ENCODE data around the gene NRN1L.
A peak's percentile ranks its signal among the peaks of the same experiment; 100 is the strongest.

The NRN1L gene

DNA sequence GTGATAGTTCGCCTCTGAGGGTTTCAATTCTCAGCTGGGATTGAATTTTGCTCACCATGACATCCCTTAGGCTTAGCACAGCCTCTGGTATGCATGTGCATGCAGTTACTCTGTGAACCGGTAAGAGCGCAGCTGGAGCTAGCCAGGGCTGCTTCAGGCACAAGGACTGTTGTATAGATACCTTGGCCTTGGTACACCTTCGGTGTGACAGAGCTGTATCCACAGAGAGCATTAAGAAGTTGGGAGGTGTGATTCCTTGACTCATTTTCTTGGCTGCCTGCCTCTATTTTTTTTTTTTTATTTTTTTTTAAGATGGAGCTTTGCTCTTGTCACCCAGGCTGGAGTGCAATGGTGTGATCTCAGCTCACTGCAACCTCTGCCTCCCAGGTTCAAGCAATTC, 40.2 kb upstream of the NRN1L start:
- ChIA-PET CTCF (interaction anchor here (0.7 kb wide), 1 partner anchor 29 kb away, joined by 3 read pairs; no protein-coding TSS in a partner anchor), POLR2A (interaction anchor here (1.0 to 2.8 kb wide), 10 partner anchors 9 to 241 kb away, joined by 3 to 21 read pairs (median 4); partner anchors contain the start of genes ACD, EDC4, NFATC3 and RANBP10)
- no peak for DNase-seq (ENCODE audit: extremely low spot score)
- TF ChIP-seq ZNF384 (IDR thresholded peaks at IDR 0.05) (no peak), SUZ12 (IDR thresholded peaks at IDR 0.05) (no peak), TARDBP (IDR thresholded peaks at IDR 0.05) (no peak), FOXA1 (IDR thresholded peaks at IDR 0.05) (no peak), FOXK2 (IDR thresholded peaks at IDR 0.05) (no peak), FOXM1 (IDR thresholded peaks at IDR 0.05; ENCODE audit: borderline replicate concordance) (no peak), L3MBTL2 (conservative IDR thresholded peaks at IDR 0.05) (no peak), ELF4 (IDR thresholded peaks at IDR 0.05) (no peak), NFRKB (IDR thresholded peaks at IDR 0.05) (no peak)

DNA sequence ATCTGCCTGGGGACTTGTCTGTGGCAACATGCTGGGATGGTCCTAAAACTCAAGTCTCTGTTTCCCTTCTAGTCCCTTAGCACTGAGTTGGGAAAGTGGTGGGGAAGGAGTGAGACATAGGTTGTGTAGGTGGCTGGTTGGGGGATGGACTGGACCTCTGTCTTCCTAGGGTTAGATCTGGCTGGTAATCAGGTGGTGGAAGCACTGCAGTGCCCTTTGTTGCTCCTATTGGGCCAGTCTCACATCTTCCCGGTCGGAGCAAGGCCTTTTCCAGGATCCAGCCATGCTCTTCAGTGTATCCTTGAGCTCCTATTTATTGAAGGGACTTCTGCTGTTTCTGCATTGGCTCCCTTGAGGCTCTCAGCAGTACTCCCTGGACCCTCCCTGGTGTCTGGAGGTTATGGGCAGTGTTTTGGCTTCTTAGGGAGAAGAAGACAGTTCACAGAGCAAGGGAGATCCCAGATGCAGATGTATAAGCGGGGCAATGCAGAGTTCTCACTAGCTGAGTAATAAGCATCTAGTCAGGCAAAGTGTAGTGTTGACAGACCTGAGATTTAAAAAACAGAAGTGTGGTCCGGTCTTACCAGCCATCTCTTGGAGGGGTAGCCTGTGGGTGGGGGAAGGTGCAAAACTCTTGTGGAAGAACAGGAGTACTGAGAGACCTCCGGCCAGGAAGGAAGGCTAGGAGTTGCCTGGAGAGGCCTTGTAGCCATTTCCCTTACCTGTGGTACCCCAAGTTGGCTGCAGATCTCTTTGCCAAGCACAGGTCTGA, 39.2 kb upstream of the NRN1L start:
- no peak for DNase-seq (ENCODE audit: extremely low spot score)
- ChIA-PET CTCF (interaction anchor here (0.7 kb wide), 1 partner anchor 30 kb away, joined by 3 read pairs; no protein-coding TSS in a partner anchor), POLR2A (interaction anchor here (0.9 to 2.8 kb wide), 12 partner anchors 10 to 185 kb away, joined by 3 to 21 read pairs (median 4); partner anchors contain the start of genes ACD, EDC4, RANBP10 and TSNAXIP1)
- TF ChIP-seq FOXK2 (IDR thresholded peaks at IDR 0.05) (no peak), SP1 (IDR thresholded peaks at IDR 0.05) (no peak), FOXM1 (IDR thresholded peaks at IDR 0.05; ENCODE audit: borderline replicate concordance) (no peak), L3MBTL2 (conservative IDR thresholded peaks at IDR 0.05) (no peak), BHLHE40 (IDR thresholded peaks at IDR 0.05; ENCODE audit: borderline replicate concordance) (no peak), HDGF (IDR thresholded peaks at IDR 0.05; ENCODE audit: borderline replicate concordance) (no peak), ZNF384 (IDR thresholded peaks at IDR 0.05) (no peak), NFRKB (IDR thresholded peaks at IDR 0.05) (no peak)
- TF ChIP-seq, protein P1, sequence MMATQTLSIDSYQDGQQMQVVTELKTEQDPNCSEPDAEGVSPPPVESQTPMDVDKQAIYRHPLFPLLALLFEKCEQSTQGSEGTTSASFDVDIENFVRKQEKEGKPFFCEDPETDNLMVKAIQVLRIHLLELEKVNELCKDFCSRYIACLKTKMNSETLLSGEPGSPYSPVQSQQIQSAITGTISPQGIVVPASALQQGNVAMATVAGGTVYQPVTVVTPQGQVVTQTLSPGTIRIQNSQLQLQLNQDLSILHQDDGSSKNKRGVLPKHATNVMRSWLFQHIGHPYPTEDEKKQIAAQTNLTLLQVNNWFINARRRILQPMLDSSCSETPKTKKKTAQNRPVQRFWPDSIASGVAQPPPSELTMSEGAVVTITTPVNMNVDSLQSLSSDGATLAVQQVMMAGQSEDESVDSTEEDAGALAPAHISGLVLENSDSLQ (IDR thresholded peaks at IDR 0.05): no peak

GRCh38 chr16:67846063-67846319, 38.7 kb upstream of the NRN1L start:
- no peak for DNase-seq (ENCODE audit: extremely low spot score)
- ChIA-PET CTCF (no interaction called here), POLR2A (interaction anchor here (0.6 to 1.9 kb wide), 11 partner anchors 9 to 172 kb away, joined by 3 to 17 read pairs (median 3); no protein-coding TSS in a partner anchor)
- no peak for TF ChIP-seq TARDBP (IDR thresholded peaks at IDR 0.05)
- no peak for TF ChIP-seq L3MBTL2 (conservative IDR thresholded peaks at IDR 0.05)
- no peak for TF ChIP-seq LEF1 (IDR thresholded peaks at IDR 0.05; ENCODE audit: borderline replicate concordance)
- TF ChIP-seq BHLHE40 (IDR thresholded peaks at IDR 0.05; ENCODE audit: borderline replicate concordance): no peak
- TF ChIP-seq SP1 (IDR thresholded peaks at IDR 0.05): no peak
- TF ChIP-seq, protein P1 (IDR thresholded peaks at IDR 0.05): no peak
- no peak for TF ChIP-seq NFRKB (IDR thresholded peaks at IDR 0.05)
- no peak for TF ChIP-seq CTBP1 (IDR thresholded peaks at IDR 0.05; ENCODE audit: borderline replicate concordance)
- no peak for TF ChIP-seq SUZ12 (IDR thresholded peaks at IDR 0.05)
- no peak for TF ChIP-seq ELF4 (IDR thresholded peaks at IDR 0.05)
- no peak for TF ChIP-seq FOXM1 (IDR thresholded peaks at IDR 0.05; ENCODE audit: borderline replicate concordance)
- TF ChIP-seq ARNT (IDR thresholded peaks at IDR 0.05): no peak
- no peak for TF ChIP-seq HDGF (IDR thresholded peaks at IDR 0.05; ENCODE audit: borderline replicate concordance)
- no peak for TF ChIP-seq ZNF384 (IDR thresholded peaks at IDR 0.05)

DNA sequence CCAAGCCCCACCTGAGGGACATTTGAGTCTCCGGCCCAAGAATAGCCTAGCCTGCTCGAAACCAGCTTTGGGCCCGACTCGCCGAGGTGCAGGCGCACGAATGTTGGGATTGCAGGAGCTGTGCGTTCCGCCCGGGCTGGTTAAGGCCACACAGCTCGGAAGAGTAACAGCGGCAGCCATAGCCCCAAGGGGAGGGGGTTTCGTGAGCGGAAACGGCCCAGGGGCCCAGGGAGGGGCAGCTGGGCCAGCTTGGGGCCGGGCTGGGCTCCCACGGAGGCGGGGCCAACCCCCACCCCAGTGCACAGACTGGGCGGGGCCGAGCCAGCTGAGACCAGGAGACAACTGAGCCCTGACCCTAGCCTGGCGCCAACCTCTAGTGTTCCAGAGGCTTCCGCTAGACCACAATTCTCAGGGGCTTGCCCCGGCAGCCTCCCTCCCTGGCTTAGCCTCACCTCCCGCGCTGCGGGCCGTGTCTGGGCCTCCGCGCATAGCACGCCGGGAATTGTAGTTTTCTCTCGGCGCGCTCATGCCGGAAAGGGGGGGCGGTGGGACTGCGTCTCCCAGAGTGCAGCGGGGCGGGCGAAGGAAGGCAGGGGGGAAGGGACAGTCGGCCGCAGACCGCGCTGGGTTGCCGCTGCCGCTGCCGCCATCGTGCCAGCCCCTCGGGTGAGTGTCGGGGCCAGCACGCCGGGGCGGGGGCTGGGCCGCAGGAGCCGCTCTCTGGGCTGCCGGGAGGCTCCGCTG, 38.2 kb upstream of the NRN1L start, which contains the start of gene NUTF2:
Gene NUTF2, plus strand, starts transcription at position 614 of the 744 bp plus-strand sequence. CDS start 18,198 bp downstream, outside the sequence.
- POLR2A ChIA-PET: interaction anchor here (0.6 to 1.9 kb wide), 12 partner anchors 9 to 172 kb away, joined by 3 to 17 read pairs (median 3); no protein-coding TSS in a partner anchor
- TF ChIP-seq, protein P1 (IDR thresholded peaks at IDR 0.05): no peak
- TF ChIP-seq ZNF384 (IDR thresholded peaks at IDR 0.05) (no peak), L3MBTL2 (conservative IDR thresholded peaks at IDR 0.05) (0 out of 2 replicates have a peak, but pooled peaks have one; percentile 28), LEF1 (IDR thresholded peaks at IDR 0.05; ENCODE audit: borderline replicate concordance) (no peak), NFRKB (IDR thresholded peaks at IDR 0.05) (no peak), HDGF (IDR thresholded peaks at IDR 0.05; ENCODE audit: borderline replicate concordance) (peak; percentile 95; the same call in 1 of the 2 replicates), SP1 (IDR thresholded peaks at IDR 0.05) (no peak), FOXK2 (IDR thresholded peaks at IDR 0.05) (no peak)
- CTCF ChIA-PET: interaction anchor here (0.5 to 0.7 kb wide), 3 partner anchors 13 to 586 kb away, joined by 3 read pairs; no protein-coding TSS in a partner anchor
- peak; percentile 89 for DNase-seq (ENCODE audit: extremely low spot score)

- ChIA-PET CTCF (no interaction called here), POLR2A (interaction anchor here (0.7 to 1.7 kb wide), 6 partner anchors 10 to 187 kb away, joined by 3 to 5 read pairs (median 3); partner anchors contain the start of gene ACD)
- DNase-seq (ENCODE audit: extremely low spot score): peak; percentile 28
- no peak for TF ChIP-seq SUZ12 (IDR thresholded peaks at IDR 0.05)
- no peak for TF ChIP-seq ELF4 (IDR thresholded peaks at IDR 0.05)
- no peak for TF ChIP-seq L3MBTL2 (conservative IDR thresholded peaks at IDR 0.05)
- TF ChIP-seq HDGF (IDR thresholded peaks at IDR 0.05; ENCODE audit: borderline replicate concordance): no peak
- no peak for TF ChIP-seq CTBP1 (IDR thresholded peaks at IDR 0.05; ENCODE audit: borderline replicate concordance)
- no peak for TF ChIP-seq SP1 (IDR thresholded peaks at IDR 0.05)
- no peak for TF ChIP-seq LEF1 (IDR thresholded peaks at IDR 0.05; ENCODE audit: borderline replicate concordance)
- TF ChIP-seq NFRKB (IDR thresholded peaks at IDR 0.05): no peak
Observed at GRCh38 chr16:67847064-67847861, 37.4 kb upstream of the NRN1L start, which contains the start of gene CENPT. Gene CENPT, minus strand, starts transcription at chr16:67847693. Its CDS starts 13,834 bp downstream, at chr16:67833859.
